Gastroesophageal sphincter (tissue), 3 donors: ENCODE data around the gene LIMS1.

Experiments used
- CTCF ChIP-seq, 4 experiments: fragments of 200-600 bp in 2 of 4; fragments of 450-650 bp in 2 of 4; sonication (generic) in 1 of 4; IDR thresholded peaks; one replicate each; pipeline ENCODE4 v1.5.1; 2017 to 2019; ENCODE audit warnings: antibody characterized with exemption in 4 of 4, mild to moderate bottlenecking in 2 of 4, moderate library complexity in 2 of 4
- EP300 ChIP-seq: sonication (generic); formaldehyde crosslinking; IDR thresholded peaks from one replicate; pipeline ENCODE4 v1.6.1; 2017; ENCODE audit warnings: antibody characterized with exemption, mild to moderate bottlenecking
- POLR2A ChIP-seq, 2 donors: fragments of 450-650 bp; IDR thresholded peaks; one replicate each; pipeline ENCODE4 v1.6.1; 2017; ENCODE audit warnings: antibody characterized with exemption in 2 of 2, mild to moderate bottlenecking in 2 of 2, moderate library complexity in 1 of 2
- POLR2AphosphoS5 ChIP-seq: sonication (generic); formaldehyde crosslinking; IDR thresholded peaks from one replicate; pipeline ENCODE4 v1.6.1; 2017; ENCODE audit warnings: antibody characterized with exemption

- no peak for TF ChIP-seq CTCF (IDR thresholded peaks at IDR 0.05)
- no peak for TF ChIP-seq POLR2A (IDR thresholded peaks at IDR 0.05)
- TF ChIP-seq POLR2AphosphoS5: no peak
- TF ChIP-seq EP300: no peak
Measured at GRCh38 chr2:108594982-108595464, 60.8 kb downstream of the LIMS1 start.
